RPMI8226 (cell line): ENCODE results near the gene ABI3BP.
A peak's percentile ranks its signal among the peaks of the same experiment; 100 is the strongest.
"Not testable (repeated sequence)": the region's sequence is repeated elsewhere in the genome, so short reads cannot be mapped to it uniquely, and the experiment has no call there.

Experiments
- DNase-seq: peaks from one replicate; pipeline ENCODE4 v3.0.0-alpha.2; 2015

The ABI3BP gene

GRCh38 chr3:100993309-100993708 is at the start of gene ABI3BP:
Gene ABI3BP (minus strand): TSS chr3:100993421. CDS start chr3:100993384, 37 bp downstream.
- DNase-seq: peak; percentile 5

- peak; percentile 18 for DNase-seq
Observed at GRCh38 chr3:101039285-101039684, 46.1 kb upstream of the ABI3BP start.

- no peak for DNase-seq
Observed at GRCh38 chr3:101038880-101039279, 45.7 kb upstream of the ABI3BP start.

- DNase-seq: no peak
Observed at GRCh38 chr3:101038393-101038792, 45.2 kb upstream of the ABI3BP start.

- no peak for DNase-seq
Observed at GRCh38 chr3:101037613-101038012, 44.4 kb upstream of the ABI3BP start.

GRCh38 chr3:101036676-101037075 is 43.5 kb upstream of the ABI3BP start:
- no peak for DNase-seq

- no peak for DNase-seq
Observed at GRCh38 chr3:101036213-101036618, 43.0 kb upstream of the ABI3BP start.

- DNase-seq: no peak
Observed at GRCh38 chr3:101027286-101027685, 34.1 kb upstream of the ABI3BP start.

- no peak for DNase-seq
Observed at GRCh38 chr3:101026881-101027280, 33.7 kb upstream of the ABI3BP start.

- no peak for DNase-seq
Observed at GRCh38 chr3:101026244-101026643, 33.0 kb upstream of the ABI3BP start.

GRCh38 chr3:101020351-101021015 is 27.3 kb upstream of the ABI3BP start:
- DNase-seq: no peak

GRCh38 chr3:101017017-101017416 is 23.8 kb upstream of the ABI3BP start:
- DNase-seq: no peak

- DNase-seq: not testable (repeated sequence)
Observed at GRCh38 chr3:101012312-101012711, 19.1 kb upstream of the ABI3BP start.

- DNase-seq: no peak
Observed at GRCh38 chr3:101011136-101011535, 17.9 kb upstream of the ABI3BP start.

GRCh38 chr3:101010296-101010695 is 17.1 kb upstream of the ABI3BP start:
- no peak for DNase-seq

- DNase-seq: no peak
Observed at GRCh38 chr3:101009386-101009785, 16.2 kb upstream of the ABI3BP start.

GRCh38 chr3:100999160-100999559 is 5.9 kb upstream of the ABI3BP start:
- DNase-seq: no peak

- no peak for DNase-seq
Observed at GRCh38 chr3:100994809-100995208, 1.6 kb upstream of the ABI3BP start.

- DNase-seq: no peak
Observed at GRCh38 chr3:100994187-100994586, 966 bp upstream of the ABI3BP start.

GRCh38 chr3:100992231-100993012 is 799 bp downstream of the ABI3BP start:
- DNase-seq: peak; percentile 4

GRCh38 chr3:100988080-100988479 is 5.1 kb downstream of the ABI3BP start:
- DNase-seq: no peak

- no peak for DNase-seq
Observed at GRCh38 chr3:100984308-100984707, 8.9 kb downstream of the ABI3BP start.

- DNase-seq: no peak
Observed at GRCh38 chr3:100982710-100983109, 10.5 kb downstream of the ABI3BP start.

GRCh38 chr3:100981164-100981911 is 11.9 kb downstream of the ABI3BP start:
- no peak for DNase-seq
